ENCODE results near the gene PTPRK. TPM values are rescaled to one million over a fixed set of nuclear protein-coding genes. Genes with fewer than 3 reads are reported as not detected.

The PTPRK gene
- polyA plus RNA-seq, 2 donors = 4.3 to 5.1 TPM

DNA sequence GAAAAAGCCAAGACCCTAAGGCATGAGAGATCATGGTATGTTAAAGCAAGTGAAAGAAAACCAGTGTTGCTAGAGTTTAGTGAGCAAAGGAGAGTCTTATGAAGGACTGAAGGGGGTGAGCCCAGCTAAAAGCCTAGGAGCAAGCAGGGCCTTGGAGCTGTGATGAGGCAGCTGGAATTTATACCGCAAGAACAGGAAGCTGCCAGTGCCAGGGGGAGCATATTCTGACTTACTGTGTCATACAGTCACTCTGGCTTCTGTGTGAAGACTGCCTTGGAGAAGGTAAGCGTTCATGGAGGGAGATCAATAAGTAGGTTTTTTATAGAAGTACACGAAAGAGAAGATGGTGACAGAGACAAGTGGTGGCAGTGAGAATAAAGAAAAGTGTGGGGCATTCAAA, 310.6 kb downstream of the PTPRK start:
- H3K36me3 ChIP-seq (ENCODE audit: control insufficient read depth in 2 of 2, insufficient read depth in 2 of 2, low read length in 1 of 2) = no peaks in the 10 kb centered on the region
- H3K4me3 ChIP-seq (ENCODE audit: low read depth in 1 of 2, low read length in 2 of 2) = no peak overlapping the region
- H3K9me3 ChIP-seq (ENCODE audit: control insufficient read depth in 2 of 2, insufficient read depth in 1 of 2, low read depth in 1 of 2, low read length in 1 of 2) = no peaks in the 10 kb centered on the region
- no peaks in the 10 kb centered on the region for H3K4me1 ChIP-seq (ENCODE audit: control insufficient read depth in 2 of 2, insufficient read depth in 2 of 2, low read length in 1 of 2)
- no peaks in the 10 kb centered on the region for H3K27me3 ChIP-seq (ENCODE audit: control insufficient read depth in 1 of 2, insufficient read depth in 2 of 2, low read length in 2 of 2)
- WGBS, 2 donors = 73 to 83% methylated on average over 3 of the region's 3 CpGs
- H3K27ac ChIP-seq (ENCODE audit: low read depth in 2 of 2, low read length in 1 of 2) = no peak overlapping the region

DNA sequence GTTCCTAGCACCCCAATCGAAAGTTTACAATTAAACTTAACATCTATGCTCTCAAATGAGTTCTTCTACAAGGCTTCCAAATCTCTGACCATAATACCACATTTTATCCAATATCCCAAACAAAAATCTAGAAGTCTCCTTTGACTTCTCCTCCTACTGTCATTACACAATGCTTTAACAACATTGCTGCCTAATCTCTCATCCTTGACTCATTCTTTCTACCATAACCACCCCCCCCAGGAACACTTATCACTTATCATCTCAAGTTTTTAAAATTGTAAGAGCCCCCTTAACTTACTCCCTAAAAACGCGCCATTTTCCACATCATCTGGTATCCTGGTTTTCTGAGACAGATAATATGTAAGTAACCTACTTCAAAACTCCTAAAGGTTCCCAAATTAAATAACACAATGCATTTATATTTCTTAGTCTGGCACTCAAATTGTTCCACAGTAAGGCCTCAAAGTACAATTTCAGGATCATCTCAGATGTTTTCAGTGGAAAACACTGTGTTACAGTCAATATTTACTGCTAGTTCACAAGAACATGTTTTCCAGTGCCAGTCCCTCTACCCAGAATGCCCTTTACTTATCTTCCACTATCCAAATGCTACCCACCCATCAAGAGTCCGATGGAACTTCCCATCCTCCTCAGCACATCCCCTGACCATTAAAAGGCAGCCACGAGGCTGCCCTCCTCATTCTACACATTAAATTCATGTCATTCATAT, 311.4 kb downstream of the PTPRK start:
- Histone ChIP-seq H3K27ac (ENCODE audit: low read depth in 2 of 2, low read length in 1 of 2) (no peak overlapping the region), H3K9me3 (ENCODE audit: control insufficient read depth in 2 of 2, insufficient read depth in 1 of 2, low read depth in 1 of 2, low read length in 1 of 2) (no peaks in the 10 kb centered on the region), H3K4me1 (ENCODE audit: control insufficient read depth in 2 of 2, insufficient read depth in 2 of 2, low read length in 1 of 2) (no peaks in the 10 kb centered on the region), H3K4me3 (ENCODE audit: low read depth in 1 of 2, low read length in 2 of 2) (no peak overlapping the region), H3K36me3 (ENCODE audit: control insufficient read depth in 2 of 2, insufficient read depth in 2 of 2, low read length in 1 of 2) (no peaks in the 10 kb centered on the region), H3K27me3 (ENCODE audit: control insufficient read depth in 1 of 2, insufficient read depth in 2 of 2, low read length in 2 of 2) (no peaks in the 10 kb centered on the region)
- WGBS, 2 donors = 65 to 87% methylated on average over 5 of the region's 5 CpGs

DNA sequence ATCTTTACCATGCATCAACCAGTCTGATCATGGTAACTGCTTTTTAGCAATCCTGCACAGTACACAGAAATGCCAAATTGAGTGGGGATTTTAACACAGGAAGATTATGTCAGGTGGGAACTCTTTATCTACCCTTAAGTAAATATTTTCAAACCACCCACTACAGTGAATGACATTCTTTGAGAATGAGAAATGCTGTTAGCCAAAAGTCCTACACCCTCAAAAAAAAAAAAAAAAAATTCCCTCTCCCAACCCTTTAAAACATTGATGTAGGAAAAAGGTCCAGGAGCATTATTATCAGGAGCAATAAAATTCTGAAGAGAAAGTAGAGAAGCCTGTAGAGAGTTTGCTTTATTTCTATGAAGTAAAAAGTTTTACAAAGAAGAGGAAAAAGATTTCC, 312.3 kb downstream of the PTPRK start:
- Histone ChIP-seq H3K9me3 (ENCODE audit: control insufficient read depth in 2 of 2, insufficient read depth in 1 of 2, low read depth in 1 of 2, low read length in 1 of 2) (no peaks in the 10 kb centered on the region), H3K36me3 (ENCODE audit: control insufficient read depth in 2 of 2, insufficient read depth in 2 of 2, low read length in 1 of 2) (no peaks in the 10 kb centered on the region), H3K27ac (ENCODE audit: low read depth in 2 of 2, low read length in 1 of 2) (no peak overlapping the region), H3K4me3 (ENCODE audit: low read depth in 1 of 2, low read length in 2 of 2) (no peak overlapping the region), H3K4me1 (ENCODE audit: control insufficient read depth in 2 of 2, insufficient read depth in 2 of 2, low read length in 1 of 2) (no peaks in the 10 kb centered on the region), H3K27me3 (ENCODE audit: control insufficient read depth in 1 of 2, insufficient read depth in 2 of 2, low read length in 2 of 2) (no peaks in the 10 kb centered on the region)

DNA sequence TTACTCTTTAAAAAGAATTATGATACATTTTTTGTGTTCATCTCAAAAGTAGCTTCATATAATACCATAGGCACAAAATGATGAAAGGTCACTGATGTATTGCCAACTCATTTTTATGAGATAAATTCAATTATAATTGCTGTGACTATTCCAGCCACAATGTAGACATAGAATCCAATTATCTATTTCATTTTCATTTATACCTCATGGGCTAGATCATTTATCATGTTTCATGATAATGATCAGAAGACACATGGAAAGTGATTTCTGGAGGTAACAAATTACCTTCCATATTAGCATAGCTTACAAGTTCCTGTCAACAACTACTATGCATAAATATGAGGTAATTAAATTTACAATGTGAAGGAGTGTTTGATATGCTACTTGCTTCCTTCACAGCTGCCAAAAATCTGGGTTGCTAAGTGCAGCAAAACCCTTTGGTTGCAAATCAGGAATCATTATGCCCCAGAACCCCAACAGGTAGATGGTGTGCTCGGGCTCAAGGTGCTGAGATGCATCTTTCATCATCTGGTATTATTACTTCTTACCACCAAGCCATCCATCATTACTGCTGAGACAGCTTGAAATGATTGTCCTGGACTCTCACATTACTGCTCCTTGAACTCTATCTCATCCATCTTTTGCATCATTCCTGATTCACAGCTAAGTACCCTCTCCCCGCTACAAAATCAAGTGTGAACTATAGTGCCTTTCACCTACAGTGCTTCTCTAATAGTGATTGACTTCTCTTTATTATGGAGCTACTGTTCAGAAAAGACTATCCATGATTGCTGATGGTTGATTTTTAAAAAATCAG, 313.6 kb downstream of the PTPRK start:
- WGBS, 2 donors = 96 to 99% methylated on average over 2 of the region's 2 CpGs
- no peaks in the 10 kb centered on the region for H3K36me3 ChIP-seq (ENCODE audit: control insufficient read depth in 2 of 2, insufficient read depth in 2 of 2, low read length in 1 of 2)
- no peaks in the 10 kb centered on the region for H3K4me1 ChIP-seq (ENCODE audit: control insufficient read depth in 2 of 2, insufficient read depth in 2 of 2, low read length in 1 of 2)
- no peak overlapping the region for H3K27ac ChIP-seq (ENCODE audit: low read depth in 2 of 2, low read length in 1 of 2)
- H3K9me3 ChIP-seq (ENCODE audit: control insufficient read depth in 2 of 2, insufficient read depth in 1 of 2, low read depth in 1 of 2, low read length in 1 of 2) = no peaks in the 10 kb centered on the region
- no peak overlapping the region for H3K4me3 ChIP-seq (ENCODE audit: low read depth in 1 of 2, low read length in 2 of 2)
- H3K27me3 ChIP-seq (ENCODE audit: control insufficient read depth in 1 of 2, insufficient read depth in 2 of 2, low read length in 2 of 2) = no peaks in the 10 kb centered on the region

DNA sequence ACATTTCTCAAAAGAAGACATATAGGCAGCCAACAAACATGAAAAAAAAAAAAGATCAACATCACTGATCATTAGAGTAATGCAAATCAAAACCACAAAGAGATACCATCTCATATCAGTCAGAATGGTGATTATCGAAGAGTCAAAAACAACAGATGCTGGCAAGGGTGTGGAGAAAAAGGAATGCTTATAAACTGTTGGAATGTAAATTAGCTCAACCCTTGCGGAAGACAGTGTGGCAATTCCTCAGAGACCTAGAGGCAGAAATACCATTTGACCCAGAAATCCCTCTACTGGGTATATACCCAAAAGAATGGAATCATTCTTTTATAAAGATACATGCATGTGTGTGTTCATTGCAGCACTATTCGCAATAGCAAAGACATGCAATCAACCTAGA, 315.8 kb downstream of the PTPRK start:
- Histone ChIP-seq H3K27ac (ENCODE audit: low read depth in 2 of 2, low read length in 1 of 2) (no peak overlapping the region), H3K4me3 (ENCODE audit: low read depth in 1 of 2, low read length in 2 of 2) (no peak overlapping the region), H3K36me3 (ENCODE audit: control insufficient read depth in 2 of 2, insufficient read depth in 2 of 2, low read length in 1 of 2) (no peaks in the 10 kb centered on the region), H3K27me3 (ENCODE audit: control insufficient read depth in 1 of 2, insufficient read depth in 2 of 2, low read length in 2 of 2) (no peaks in the 10 kb centered on the region), H3K9me3 (ENCODE audit: control insufficient read depth in 2 of 2, insufficient read depth in 1 of 2, low read depth in 1 of 2, low read length in 1 of 2) (no peaks in the 10 kb centered on the region), H3K4me1 (ENCODE audit: control insufficient read depth in 2 of 2, insufficient read depth in 2 of 2, low read length in 1 of 2) (no peaks in the 10 kb centered on the region)
- 94 to 98% methylated on average over 3 of the region's 3 CpGs for WGBS, 2 donors

DNA sequence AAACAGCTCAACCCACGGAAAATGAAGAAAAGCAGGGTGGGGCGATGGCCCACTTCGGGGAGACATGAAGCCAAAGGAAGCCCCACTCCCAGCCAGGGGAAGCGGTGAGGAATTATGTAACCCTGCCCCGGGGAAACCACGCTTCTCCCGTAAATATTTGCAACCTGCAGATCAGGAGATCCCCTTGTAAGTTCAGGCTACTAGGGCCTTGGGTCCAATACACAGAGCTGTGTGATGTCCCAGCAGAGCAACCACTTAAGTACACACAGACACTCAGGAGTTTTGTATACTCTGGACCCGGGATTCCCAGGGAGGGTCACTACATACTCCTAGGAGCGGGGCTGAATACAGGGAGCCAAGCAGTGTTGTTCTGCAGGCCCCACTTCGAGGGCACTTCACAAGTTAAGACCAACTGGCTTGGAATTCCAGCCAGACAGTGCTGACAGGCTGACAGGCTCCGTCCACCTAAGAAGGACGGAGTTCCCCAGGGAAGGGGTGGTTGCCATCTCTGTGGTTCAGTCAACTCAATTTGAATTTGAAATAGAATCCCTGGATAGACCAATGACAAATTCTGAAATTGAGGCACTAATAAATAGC, 318.1 kb downstream of the PTPRK start:
- 92 to 93% methylated on average over 12 of the region's 12 CpGs for WGBS, 2 donors
- H3K27ac ChIP-seq (ENCODE audit: low read depth in 2 of 2, low read length in 1 of 2) = no peak overlapping the region
- H3K27me3 ChIP-seq (ENCODE audit: control insufficient read depth in 1 of 2, insufficient read depth in 2 of 2, low read length in 2 of 2) = no peaks in the 10 kb centered on the region
- H3K4me3 ChIP-seq (ENCODE audit: low read depth in 1 of 2, low read length in 2 of 2) = no peak overlapping the region
- H3K4me1 ChIP-seq (ENCODE audit: control insufficient read depth in 2 of 2, insufficient read depth in 2 of 2, low read length in 1 of 2) = no peaks in the 10 kb centered on the region
- H3K9me3 ChIP-seq (ENCODE audit: control insufficient read depth in 2 of 2, insufficient read depth in 1 of 2, low read depth in 1 of 2, low read length in 1 of 2) = no peaks in the 10 kb centered on the region
- no peaks in the 10 kb centered on the region for H3K36me3 ChIP-seq (ENCODE audit: control insufficient read depth in 2 of 2, insufficient read depth in 2 of 2, low read length in 1 of 2)

DNA sequence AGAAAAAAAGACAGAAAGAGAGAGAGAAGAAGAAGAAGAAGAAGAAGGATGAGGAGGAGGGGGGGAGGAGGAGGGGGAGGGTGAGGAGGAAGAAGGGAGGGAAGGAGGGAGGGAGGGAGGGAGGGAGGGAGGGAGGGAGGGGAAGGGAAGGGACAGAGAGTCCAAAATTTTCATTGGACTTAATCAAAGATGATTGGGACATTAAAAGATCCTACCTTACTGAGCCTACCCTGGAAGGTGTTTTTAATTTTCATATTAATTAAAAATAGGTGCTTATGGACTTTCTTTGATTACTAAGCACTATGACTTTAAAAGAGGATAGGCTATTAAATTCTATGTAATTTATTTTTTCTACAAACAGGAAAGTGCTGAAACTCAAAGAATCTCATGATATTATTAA, 319.6 kb downstream of the PTPRK start:
- Histone ChIP-seq H3K4me1 (ENCODE audit: control insufficient read depth in 2 of 2, insufficient read depth in 2 of 2, low read length in 1 of 2) (no peaks in the 10 kb centered on the region), H3K36me3 (ENCODE audit: control insufficient read depth in 2 of 2, insufficient read depth in 2 of 2, low read length in 1 of 2) (no peaks in the 10 kb centered on the region), H3K9me3 (ENCODE audit: control insufficient read depth in 2 of 2, insufficient read depth in 1 of 2, low read depth in 1 of 2, low read length in 1 of 2) (no peaks in the 10 kb centered on the region), H3K27me3 (ENCODE audit: control insufficient read depth in 1 of 2, insufficient read depth in 2 of 2, low read length in 2 of 2) (no peaks in the 10 kb centered on the region), H3K27ac (ENCODE audit: low read depth in 2 of 2, low read length in 1 of 2) (no peak overlapping the region), H3K4me3 (ENCODE audit: low read depth in 1 of 2, low read length in 2 of 2) (no peak overlapping the region)

DNA sequence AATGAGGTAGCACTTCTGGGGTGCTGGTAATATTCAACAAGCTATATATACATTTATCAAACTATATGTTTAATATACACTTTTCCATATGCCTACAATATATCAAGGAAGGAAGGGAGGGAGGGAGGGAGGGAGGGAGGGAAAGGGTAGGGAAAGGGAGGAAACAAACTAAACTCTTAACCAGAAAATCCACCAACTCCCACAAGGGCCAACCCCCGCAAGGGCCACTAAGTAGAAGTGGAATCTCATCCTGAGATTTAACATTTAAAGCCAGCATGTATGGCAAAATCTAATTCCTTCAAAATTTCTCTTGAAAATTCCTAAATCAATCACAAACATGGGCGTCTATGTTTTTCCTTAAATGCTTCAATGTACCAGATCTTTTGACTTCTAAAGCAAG, 320.9 kb downstream of the PTPRK start:
- 95 to 100% methylated on average over 2 of the region's 2 CpGs for whole genome bisulfite sequencing, 2 donors
- Histone ChIP-seq H3K4me1 (ENCODE audit: control insufficient read depth in 2 of 2, insufficient read depth in 2 of 2, low read length in 1 of 2) (no peaks in the 10 kb centered on the region), H3K4me3 (ENCODE audit: low read depth in 1 of 2, low read length in 2 of 2) (no peak overlapping the region), H3K36me3 (ENCODE audit: control insufficient read depth in 2 of 2, insufficient read depth in 2 of 2, low read length in 1 of 2) (no peaks in the 10 kb centered on the region), H3K27me3 (ENCODE audit: control insufficient read depth in 1 of 2, insufficient read depth in 2 of 2, low read length in 2 of 2) (no peaks in the 10 kb centered on the region), H3K27ac (ENCODE audit: low read depth in 2 of 2, low read length in 1 of 2) (no peak overlapping the region), H3K9me3 (ENCODE audit: control insufficient read depth in 2 of 2, insufficient read depth in 1 of 2, low read depth in 1 of 2, low read length in 1 of 2) (no peaks in the 10 kb centered on the region)

DNA sequence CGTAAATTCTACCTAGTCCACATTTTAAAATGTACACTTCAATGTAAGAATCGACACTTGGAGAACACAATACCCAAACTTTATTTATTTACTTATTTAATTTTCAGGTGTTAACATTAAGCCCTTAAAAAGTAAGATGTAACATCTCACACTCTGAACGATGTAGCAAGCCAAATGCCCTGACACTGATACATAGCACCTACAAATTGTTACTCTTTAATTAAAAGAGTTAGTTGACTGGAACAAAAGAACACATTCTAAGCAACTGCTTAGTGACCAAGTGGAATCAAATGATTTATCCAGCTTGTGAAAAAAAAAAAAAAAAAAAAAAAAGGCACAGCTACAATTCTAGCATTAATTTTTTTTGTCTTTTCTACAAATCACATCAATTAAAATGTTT, 327.4 kb downstream of the PTPRK start:
- no peaks in the 10 kb centered on the region for H3K36me3 ChIP-seq (ENCODE audit: control insufficient read depth in 2 of 2, insufficient read depth in 2 of 2, low read length in 1 of 2)
- no peak overlapping the region for H3K4me3 ChIP-seq (ENCODE audit: low read depth in 1 of 2, low read length in 2 of 2)
- H3K4me1 ChIP-seq (ENCODE audit: control insufficient read depth in 2 of 2, insufficient read depth in 2 of 2, low read length in 1 of 2) = no peaks in the 10 kb centered on the region
- no peaks in the 10 kb centered on the region for H3K9me3 ChIP-seq (ENCODE audit: control insufficient read depth in 2 of 2, insufficient read depth in 1 of 2, low read depth in 1 of 2, low read length in 1 of 2)
- 88 to 89% methylated on average over 3 of the region's 3 CpGs for WGBS, 2 donors
- H3K27me3 ChIP-seq (ENCODE audit: control insufficient read depth in 1 of 2, insufficient read depth in 2 of 2, low read length in 2 of 2) = no peaks in the 10 kb centered on the region
- no peak overlapping the region for H3K27ac ChIP-seq (ENCODE audit: low read depth in 2 of 2, low read length in 1 of 2)

All from esophagus (tissue), 2 donors.